NOMO-1 (cell line): ENCODE measurements around the gene WDR18.
"Not testable (repeated sequence)": the region's sequence is repeated elsewhere in the genome, so short reads cannot be mapped to it uniquely, and the experiment has no call there.

Experiments used
- DNase-seq, 2 experiments: peaks; one replicate each; lab custom pipeline; 2025; ENCODE audit not compliant: unreplicated experiment in 2 of 2; lab: John Stamatoyannopoulos, UW

The WDR18 gene

GRCh38 chr19:948842-949496, 35.2 kb upstream of the WDR18 start:
- DNase-seq, result no peak

GRCh38 chr19:950352-951066, 33.6 kb upstream of the WDR18 start:
- no peak for DNase-seq

GRCh38 chr19:952049-952679, 32.0 kb upstream of the WDR18 start:
- no peak for DNase-seq

GRCh38 chr19:952680-953444, 31.3 kb upstream of the WDR18 start:
- DNase-seq, result no peak

- no peak for DNase-seq
Measured at GRCh38 chr19:953445-954271, 30.5 kb upstream of the WDR18 start.

GRCh38 chr19:954272-954671, 29.9 kb upstream of the WDR18 start:
- no peak for DNase-seq

GRCh38 chr19:954672-955494, 29.3 kb upstream of the WDR18 start:
- DNase-seq, result no peak

- no peak for DNase-seq
Measured at GRCh38 chr19:955803-956765, 28.1 kb upstream of the WDR18 start.

- DNase-seq, result no peak
Measured at GRCh38 chr19:956766-957440, 27.2 kb upstream of the WDR18 start.

- DNase-seq, result not testable (repeated sequence)
Measured at GRCh38 chr19:957578-957977, 26.6 kb upstream of the WDR18 start.

GRCh38 chr19:958967-959855, 24.9 kb upstream of the WDR18 start:
- DNase-seq, result no peak

GRCh38 chr19:960020-960419, 24.1 kb upstream of the WDR18 start:
- no peak for DNase-seq

GRCh38 chr19:960601-960938, 23.6 kb upstream of the WDR18 start:
- DNase-seq, result no peak

- no peak for DNase-seq
Measured at GRCh38 chr19:961866-962620, 22.1 kb upstream of the WDR18 start.

GRCh38 chr19:962683-963400, 21.3 kb upstream of the WDR18 start:
- no peak for DNase-seq

GRCh38 chr19:963486-963951, 20.6 kb upstream of the WDR18 start:
- DNase-seq, result no peak
